Myocyte (in vitro differentiated cells): ENCODE results near the gene MLPH. TPM values are rescaled to one million over a fixed set of nuclear protein-coding genes. Genes with fewer than 3 reads are reported as not detected.
"Not testable (repeated sequence)": the region's sequence is repeated elsewhere in the genome, so short reads cannot be mapped to it uniquely, and the experiment has no call there.

ENCODE experiments used
- DNase-seq: peaks from one replicate; pipeline ENCODE4 v3.0.0-alpha.2; 2012; ENCODE audit warnings: low read depth
- total RNA-seq: library from RNA; depleted of rRNA; stranded (reverse); fragments of >200 nt; gene quantifications from 2 replicates; pipeline ENCODE4 v1.2.3, GENCODE V29; 2014

MLPH gene
- total RNA-seq, 1 donor from 2014 or later, result 51.0 TPM

DNA sequence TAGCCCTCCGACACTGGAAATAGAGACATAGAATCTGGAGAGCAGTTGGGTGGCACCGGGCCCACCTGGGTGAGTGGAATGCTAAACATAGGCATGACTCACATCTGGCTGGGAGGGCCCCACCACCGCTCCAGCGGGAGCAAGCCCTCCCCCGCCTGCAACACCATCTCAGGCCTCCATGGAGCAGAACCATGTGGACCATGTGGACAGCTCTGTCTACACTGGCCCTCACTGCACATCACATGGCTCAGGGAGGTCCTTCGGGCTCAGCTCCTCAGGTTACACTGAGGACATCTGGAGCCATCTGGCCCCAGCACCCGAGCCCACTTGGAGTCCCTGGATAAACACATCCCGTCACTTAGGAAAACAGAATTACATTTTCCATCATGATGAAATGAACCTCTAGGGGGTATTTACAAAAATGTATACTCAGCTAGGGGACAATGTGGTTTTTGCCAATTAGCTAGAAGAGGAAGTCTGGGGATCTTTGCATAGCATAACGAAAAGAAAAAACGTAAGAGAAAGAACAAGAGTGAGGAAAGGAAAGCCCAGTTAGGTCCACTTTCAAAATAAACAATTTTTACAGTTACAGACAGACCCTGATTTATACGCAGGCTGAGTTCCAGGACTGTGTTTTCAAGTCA is 30.7 kb upstream of the MLPH start:
- peak; percentile 54 for DNase-seq

DNA sequence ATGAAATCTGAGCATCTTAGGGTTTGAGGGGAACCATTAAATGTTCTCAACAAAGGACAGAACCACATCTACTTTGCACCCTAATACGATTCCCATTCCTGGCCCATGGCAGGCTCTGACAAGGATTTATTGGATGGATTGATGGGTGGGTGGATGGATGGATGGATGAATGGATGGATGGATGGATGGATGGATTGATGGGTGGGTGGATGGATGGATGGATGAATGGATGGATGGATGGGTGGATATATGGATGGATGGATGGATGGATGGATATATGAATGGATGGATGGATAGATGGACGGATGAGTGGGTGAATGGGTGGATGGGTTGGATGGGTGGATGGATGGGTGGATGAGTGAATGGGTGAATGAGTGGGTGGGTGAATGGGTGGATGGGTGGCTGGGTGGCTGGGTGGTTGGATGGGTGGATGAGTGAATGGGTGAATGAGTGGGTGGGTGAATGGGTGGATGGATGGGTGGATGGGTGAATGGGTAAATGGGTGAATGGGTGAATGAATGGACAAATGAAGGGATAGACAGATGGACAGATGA is 29.6 kb upstream of the MLPH start:
- DNase-seq, result no peak

DNA sequence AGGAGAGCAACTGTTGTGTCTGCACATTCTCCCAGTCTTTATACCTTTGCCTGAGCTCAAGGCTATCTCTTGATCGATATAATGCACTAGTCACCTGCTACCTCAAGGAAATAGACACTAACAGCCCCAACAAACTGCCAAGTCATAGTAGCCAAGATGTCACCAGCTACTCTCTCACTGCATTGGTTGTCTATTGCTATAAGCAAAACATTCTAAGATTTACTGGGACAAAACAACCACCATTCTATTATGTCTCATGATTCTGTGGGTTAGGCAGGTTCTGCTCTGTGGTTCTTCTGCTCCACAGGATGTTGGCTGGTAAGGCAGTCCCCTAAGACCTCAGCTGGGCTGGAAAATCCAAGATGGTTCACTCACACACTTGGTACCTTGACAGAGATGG is 28.5 kb upstream of the MLPH start:
- no peak for DNase-seq

DNA sequence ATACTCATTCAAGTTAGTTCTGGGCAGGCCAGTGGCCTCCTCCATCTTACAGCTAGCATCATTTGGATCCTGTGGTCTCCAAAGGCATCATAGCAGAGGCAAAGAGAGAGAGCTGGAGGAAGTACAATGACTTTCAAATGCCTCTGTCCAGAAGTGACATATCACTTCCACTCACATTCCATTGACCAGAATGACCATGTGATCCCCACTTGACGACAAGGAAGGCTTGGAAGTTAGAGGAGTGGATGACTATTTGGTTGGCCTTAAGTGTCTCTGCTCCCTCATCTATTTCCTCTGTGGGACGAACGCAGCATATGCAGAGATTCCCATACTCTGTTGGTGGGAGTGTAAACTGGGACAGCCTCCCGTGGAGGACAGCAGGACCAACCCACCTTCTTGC is 27.8 kb upstream of the MLPH start:
- DNase-seq, result no peak

DNA sequence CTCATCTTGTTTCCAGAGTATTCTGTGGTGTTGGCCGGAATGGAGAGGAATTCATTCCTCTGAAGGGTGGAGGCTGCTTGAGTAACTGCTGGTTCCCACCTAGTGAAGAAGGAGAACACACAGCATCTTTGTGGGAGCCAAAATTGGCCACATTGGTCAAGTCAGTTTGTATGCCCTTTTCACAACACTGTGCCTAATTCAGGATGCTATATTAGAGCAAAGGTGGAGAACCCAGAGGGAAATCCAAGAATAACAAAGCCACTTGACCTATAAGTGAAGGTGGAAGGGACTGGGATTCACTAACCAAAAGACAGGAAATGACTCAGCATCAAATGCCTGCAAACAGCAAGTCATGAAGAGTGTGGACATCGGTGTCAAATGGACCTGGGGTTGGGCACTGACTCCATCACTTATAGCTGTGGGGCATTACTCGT is 27.3 kb upstream of the MLPH start:
- DNase-seq, result peak; percentile 34

DNA sequence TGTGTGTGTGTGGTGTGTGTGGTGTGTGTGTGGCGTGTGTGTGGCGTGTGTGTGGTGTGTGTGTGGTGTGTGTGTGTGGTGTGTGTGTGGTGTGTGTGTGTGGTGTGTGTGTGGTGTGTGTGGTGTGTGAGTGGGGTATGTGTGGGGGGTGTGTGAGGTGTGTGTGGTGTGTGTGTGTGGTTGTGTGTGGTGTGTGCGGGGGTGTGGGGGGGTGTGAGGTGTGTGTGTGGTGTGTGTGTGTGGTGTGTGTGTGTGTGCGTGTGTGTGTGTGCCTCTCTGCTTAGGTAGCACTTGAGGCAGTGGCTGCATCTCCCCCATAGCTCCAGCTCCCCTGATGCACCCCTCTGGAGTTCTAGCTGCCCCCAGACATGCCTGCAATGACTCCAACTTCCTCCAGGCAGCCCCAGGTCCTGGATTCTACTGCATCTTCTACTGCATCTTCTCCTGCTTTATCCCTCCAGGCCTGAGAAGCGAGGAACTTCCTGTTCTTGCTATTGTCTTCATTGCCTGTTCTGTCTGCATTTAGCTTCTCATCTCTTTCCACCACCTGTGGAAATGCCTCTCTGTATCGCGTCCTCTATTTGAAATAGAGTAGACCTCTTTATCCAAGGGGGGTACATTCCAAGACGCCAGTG is 22.2 kb upstream of the MLPH start:
- no peak for DNase-seq

DNA sequence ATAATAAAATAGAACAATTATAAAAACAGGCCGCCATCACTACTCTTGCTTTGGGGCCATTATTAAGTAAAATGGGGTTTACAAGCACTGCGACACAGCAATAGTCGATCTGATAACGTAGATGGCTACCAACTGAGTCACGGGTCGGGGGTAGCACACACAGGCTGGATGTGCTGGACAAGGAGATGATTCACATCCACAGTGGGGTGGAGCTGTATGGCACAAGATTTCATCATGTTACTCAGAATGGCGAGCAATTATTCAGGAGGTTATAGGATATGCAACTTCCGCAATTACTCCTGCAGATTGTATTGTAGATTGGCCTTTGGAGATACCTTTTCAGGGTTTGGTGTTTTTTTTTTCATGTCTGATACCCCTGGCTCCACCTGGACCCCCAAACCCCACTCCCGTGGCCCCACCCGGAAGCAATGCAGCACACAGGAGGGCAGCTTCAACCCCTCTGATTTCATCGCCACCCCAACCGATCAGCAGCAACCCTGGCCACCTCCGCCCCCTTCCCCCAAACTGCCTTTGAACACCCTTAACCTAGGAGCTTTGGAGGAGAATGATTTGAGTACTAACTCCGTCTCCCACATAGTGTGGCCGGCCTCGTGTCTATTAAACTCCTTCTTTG is 21.4 kb upstream of the MLPH start:
- no peak for DNase-seq

DNA sequence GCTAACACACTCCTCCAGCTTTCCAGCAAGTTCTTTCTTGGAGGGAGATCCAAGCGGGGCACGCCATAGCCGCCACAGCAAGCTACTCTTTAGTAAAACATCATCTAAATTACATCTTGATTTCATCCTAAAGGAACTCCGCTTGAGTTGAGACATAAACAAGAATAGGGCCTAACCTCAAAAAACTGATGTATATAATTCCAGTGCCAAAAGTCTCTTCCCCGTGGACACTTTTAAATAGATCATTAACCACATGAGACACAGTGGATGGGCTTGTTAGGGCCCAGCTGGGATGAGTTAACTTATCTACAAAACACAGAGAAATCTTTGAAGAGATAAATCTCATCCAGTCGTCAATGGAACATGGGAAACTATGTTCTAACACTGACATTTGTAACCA is 20.8 kb upstream of the MLPH start:
- no peak for DNase-seq

DNA sequence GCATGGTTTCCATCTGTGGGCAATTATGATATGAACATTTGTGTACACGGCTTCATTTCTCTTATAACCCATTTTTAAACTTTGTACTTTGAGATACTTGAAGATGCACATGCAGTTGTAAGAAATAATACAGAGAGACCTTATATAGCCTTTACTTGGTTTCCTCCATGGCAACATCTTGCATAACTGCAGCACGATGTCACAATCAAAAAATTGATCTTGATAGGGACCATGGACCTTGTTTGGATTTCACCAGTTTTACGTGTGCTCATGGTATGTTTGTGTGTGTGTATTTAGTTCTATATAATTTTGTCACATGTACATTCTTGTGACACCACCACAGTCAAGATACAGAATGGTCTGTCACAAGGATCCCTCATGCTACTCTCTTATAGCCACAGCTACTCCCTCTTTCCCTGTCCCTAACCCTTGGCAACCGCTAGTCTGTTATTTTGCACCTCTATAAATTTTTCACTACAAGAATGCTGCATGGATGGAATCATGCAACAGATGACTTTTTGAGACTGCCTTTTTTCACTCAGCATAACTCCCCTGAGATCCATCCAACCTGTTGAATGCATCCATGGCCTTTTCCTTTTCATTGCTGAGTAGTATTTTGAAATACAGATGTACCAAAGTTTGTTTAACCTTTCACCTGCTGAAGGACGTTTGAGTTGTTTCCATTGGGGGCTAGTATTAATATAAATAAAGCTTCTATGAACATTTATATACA is 19.4 kb upstream of the MLPH start:
- DNase-seq, result no peak

DNA sequence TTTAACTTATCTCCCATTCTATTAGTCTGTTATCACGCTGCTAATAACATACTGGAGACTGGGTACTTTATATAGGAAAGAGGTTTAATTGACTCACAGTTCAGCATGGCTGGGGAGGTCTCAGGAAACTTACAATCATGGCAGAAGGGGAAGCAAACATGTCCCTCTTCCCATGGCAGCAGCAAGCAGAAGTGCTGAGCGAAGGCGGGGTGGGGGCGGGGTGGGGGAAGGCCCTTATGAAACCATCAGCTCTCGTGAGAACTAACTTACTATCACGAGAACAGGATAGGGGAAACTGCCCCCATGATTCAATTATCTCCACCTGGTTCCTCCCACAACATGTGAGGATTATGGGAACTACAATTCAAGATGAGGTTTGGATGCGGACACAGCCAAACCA is 17.6 kb upstream of the MLPH start:
- not testable (repeated sequence) for DNase-seq

DNA sequence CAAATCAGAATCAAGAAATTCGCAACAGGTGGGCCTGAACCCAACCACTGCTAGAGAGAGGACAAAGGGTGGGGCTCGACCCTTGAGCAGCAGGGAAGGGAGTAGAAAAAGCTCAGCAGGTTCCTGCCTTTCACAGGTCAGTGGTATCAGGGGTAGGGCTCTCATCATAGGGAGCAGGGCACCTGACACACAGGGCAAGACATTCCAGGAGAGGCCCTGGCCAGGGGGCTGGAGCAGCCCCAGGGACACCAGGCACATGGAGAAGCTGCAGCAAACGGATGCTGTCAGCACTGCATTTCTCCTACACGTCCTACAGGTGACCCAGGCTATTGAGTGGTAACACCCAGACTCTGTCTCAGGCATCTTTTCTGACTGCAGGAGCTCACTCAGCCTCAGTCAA is 17.2 kb upstream of the MLPH start:
- no peak for DNase-seq

DNA sequence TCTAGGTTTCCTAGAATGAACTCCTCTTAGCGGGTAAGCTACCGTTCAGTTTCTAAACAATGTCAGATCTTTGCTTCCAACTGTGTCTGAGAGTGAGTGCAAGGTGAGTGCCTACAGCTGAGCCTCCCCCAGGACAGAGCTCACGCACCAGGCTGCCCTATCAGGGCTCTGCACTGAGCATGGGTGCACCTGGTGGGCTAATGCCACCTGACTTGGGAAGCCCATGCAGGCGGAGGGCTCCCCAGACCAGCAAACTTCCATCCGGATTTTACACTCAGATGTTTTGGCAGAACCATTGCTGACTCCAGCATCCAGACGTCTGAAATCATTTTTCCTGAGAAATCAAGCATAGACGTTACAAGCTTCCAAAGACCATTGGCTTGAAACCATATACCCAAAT is 16.1 kb upstream of the MLPH start:
- DNase-seq, result no peak

DNA sequence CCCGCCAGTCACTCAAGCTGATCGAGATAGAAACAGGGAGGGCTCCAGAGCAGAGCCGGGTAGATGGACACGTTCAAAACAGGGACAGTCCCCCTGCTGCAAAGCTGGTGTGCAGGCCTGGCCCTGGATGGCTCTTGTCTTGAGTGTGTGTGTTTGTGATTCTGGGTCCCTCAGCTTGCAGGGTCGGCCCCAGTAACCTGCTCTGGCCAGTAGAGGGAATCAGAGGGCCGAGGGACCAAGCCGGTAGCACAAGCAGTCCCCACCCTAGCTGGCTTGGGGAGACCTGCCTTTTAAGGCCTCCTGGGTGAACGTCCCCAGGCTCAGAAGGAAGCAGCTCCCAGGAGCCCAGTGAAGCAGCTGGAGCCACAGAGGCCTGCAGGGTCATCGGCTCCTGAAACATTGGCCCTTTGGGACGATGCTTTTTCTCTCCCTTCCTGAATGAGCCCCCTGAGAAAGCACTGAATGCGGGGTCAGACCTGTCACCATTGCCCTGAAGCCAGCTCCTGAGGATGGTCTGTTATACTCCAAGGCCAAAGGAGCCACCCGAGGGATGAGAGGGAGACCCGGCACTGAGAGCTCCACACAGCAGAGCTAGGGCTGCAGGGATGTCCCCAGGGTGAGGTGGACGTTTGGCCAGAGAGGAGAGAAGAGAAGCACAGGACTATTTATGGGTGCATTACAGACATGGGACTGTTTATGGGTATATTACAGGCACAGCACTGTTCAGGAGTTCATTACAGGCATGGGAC is 15.4 kb upstream of the MLPH start:
- DNase-seq, result peak; percentile 32

DNA sequence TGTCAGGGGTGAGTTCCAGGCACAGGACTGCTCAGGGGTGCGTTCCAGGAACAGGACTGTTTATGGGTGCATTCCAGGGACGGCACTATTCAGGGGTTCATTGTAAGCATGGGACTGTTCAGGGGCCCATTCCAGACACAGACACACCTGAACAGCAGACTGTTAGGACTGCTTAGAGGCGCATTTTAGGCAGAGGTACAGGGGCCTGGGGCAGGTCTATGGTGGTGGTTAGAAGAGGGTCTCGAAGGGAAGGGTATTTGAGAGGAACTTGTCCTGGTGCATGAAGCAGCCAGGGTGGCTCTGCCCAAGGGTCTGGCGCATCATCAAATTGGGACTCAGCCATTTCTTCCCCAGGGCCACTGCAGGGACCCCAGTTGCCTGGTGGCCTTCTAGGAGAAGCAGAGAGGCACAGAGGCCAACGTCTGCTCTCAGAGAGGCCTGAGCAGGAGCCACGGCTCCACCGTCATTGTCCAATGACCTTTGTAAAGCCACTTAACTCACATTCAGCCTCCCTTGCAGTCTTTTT is 14.8 kb upstream of the MLPH start:
- DNase-seq, result no peak

DNA sequence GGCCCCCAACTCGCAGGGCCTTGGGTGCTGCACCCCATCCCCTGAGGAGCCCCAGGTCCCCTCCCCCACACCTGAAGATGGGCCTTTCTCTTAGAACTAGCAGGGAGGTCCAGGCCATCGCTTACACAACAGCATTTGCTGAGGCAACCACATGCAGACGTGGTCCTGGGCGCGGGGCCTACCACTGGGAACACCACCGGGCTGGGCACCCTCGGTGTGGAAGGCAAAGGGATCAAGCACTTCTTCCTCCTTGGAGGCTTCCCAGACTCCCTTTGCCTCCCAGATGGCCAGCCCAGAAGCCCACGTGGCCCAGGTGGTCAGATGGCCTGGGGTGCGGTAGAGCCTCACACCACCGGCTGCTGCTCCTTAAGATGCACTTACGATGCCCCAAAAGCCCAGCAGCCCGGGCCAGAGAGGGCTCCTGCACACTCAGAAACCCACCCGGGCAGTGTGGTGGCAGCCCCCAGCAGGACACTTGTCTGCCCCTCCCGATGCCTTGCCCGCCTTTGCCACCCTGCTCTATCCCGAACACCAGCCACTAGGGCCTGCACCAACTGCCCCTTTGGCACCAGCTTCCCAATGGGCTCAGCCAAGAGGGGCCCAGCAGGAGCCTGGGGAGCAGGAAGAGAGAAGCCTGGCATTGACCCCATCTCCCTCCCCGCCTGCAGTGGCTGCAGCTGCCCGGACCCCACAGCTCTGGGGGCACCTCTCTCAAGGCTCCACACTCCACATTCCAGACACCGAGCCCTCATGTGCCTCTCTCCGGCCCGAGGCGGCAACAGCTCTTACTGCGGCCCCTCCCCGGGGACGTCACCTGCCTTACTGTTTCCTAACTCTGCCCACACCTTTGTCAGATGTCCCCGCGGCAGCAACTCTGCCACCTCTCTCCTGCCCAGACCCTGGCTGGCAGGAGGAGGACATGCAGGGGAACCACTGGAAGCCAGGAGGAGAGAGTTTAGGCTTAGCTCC is 13.9 kb upstream of the MLPH start:
- no peak for DNase-seq

DNA sequence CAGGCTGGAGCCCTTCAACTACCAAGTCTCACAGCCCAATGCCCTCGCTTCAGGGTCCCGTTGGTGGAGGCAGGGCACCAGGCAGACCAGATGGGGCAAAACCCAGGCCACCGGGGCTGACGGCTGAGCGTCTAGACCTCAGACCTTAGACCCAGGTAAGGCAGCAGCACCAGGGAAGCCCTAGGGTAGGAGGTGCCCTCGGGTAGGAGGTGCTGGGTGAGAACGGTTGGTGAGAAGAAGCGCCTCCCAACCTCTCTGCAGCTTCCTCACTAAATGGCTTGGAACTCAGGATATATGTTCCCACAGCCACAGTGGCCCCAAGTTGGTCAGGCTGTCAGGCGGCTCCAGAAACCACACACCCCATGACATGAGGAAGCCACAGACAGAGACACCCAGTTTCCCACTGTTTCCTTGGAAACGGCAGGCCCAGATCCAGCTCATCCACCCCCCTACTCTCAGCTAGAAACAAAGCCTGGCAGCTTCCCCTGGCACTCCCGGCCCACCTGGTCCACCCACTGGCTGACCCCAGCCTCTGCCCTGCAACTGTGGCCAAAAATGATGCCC is 13.1 kb upstream of the MLPH start:
- peak; percentile 91 for DNase-seq

DNA sequence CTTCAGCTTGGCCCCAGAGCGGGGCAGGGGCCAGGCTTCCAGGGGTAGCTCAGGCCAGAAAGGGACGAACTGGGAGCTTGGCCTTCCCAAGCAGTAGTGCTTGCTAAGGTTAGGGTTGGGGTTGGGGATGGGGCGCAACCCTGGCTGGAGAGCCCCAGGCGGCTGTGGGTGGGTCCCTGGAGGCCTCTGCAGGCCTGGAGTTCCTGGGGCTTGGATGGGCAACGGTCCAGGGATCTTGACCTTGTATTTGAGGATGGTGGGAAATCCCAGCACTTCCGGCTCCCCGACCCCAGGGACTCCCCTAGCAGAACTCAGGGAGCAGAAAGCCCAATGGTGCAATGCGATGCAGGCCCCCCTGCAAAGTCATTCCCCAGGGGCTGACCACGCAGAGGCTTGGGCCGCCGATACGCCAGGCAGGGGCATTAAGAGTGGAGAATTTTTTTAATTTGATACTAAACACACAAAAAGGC is 12.6 kb upstream of the MLPH start:
- DNase-seq, result peak; percentile 86

DNA sequence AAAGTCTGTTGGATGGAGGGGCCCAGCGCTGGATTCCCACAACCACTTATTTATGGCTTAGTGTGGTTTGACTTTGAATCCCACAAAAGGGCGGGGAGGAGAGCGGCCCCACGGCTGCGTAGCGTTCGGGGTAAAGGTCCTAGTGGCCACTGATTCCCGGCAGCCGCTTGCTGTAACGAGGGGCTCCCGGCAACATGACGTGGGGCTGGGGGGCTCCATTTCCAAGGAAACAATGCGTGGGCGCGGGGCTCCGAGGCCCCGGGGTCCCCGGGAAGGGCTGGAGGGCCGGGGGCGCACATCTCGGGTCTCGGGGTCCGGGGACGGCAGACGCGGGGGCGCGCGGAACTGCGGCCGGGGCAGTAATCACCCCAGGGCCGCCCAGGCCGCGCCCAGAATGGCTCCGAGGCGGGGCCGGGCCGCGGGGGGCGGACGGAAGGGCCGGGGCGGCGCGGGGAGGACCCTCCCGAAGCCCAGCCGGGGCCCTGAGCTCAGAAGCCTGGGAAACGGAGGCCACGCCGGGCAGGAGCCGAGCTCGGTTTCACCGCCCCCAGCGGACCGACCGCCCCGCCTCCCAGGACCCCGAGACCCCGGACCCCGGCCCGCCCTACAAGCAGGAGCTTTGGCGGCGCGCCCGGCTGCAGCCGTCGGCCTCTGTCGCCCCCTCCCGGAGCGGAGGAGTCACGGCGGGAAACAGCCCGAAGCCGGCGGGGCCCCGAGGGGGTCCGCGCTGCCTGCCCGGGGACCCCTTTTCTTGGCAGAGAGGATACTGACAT is 11.9 kb upstream of the MLPH start:
- DNase-seq, result peak; percentile 91
